NCI-H2081 treated with DMSO at 0.1 percent for 48 hours (cell line): ENCODE data around the gene ARPP19.
"Not testable (repeated sequence)": the region's sequence is repeated elsewhere in the genome, so short reads cannot be mapped to it uniquely, and the experiment has no call there.

Source experiments
- DNase-seq: peaks from one replicate; lab custom pipeline; 2025; lab: John Stamatoyannopoulos, UW

Gene ARPP19

GRCh38 chr15:52512869-52513268 lies 56.0 kb downstream of the ARPP19 start:
- not testable (repeated sequence) for DNase-seq

- no peak for DNase-seq
Measured at GRCh38 chr15:52511084-52511483, 57.7 kb downstream of the ARPP19 start.

DNA sequence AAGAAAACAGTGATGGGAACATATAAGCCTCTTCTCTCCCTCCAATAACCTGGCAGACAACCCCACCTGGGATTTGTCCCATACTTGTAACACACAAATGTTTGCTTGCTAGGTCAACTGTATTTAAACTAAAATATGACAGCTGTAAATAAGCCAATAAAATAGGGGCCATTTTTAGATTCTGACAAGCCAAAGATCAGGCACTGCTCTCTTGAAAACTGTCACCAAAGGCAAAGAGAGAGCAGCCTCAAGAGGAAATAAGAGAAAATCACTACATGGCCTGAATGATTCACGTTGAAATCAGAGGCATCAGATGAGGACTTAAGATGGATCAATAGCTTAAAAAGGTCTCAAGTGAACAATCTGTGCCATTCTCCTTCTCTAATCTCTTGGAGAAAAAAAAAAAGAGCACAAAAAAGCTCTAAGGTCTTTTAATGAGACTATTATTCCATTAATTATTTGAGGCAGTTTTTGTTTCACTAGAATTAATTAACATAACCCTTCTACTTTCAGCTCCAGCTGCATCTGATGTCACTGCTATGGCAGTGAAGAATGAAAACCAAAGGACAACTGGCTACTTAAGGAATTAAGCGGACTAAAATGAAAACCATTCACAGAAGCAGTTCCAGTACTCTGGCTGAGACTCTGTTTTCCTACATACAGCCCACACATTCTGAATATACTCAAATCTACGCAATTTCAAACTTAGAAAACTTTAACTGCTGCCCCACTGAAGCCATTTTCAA lies 59.2 kb downstream of the ARPP19 start:
- no peak for DNase-seq

DNA sequence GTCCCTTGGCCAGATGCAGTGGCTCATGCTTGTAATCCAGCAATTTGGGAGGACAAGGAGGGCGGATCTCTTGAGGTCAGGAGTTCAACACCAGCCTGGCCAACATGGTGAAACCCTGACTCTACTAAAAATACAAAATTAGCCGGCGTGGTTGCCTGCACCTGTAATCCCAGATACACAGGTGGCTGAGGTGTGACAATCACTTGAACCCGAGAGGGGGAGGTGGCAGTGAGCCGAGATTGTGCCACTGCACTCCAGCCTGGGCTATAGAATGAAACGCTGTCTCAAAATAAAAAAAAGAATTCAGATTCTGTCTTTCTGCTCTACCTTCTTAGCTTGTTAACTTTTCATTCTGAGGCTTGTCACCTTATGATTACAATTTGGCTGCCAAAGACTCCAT lies 62.3 kb downstream of the ARPP19 start:
- DNase-seq, result no peak

GRCh38 chr15:52505151-52505550 lies 63.7 kb downstream of the ARPP19 start:
- no peak for DNase-seq

DNA sequence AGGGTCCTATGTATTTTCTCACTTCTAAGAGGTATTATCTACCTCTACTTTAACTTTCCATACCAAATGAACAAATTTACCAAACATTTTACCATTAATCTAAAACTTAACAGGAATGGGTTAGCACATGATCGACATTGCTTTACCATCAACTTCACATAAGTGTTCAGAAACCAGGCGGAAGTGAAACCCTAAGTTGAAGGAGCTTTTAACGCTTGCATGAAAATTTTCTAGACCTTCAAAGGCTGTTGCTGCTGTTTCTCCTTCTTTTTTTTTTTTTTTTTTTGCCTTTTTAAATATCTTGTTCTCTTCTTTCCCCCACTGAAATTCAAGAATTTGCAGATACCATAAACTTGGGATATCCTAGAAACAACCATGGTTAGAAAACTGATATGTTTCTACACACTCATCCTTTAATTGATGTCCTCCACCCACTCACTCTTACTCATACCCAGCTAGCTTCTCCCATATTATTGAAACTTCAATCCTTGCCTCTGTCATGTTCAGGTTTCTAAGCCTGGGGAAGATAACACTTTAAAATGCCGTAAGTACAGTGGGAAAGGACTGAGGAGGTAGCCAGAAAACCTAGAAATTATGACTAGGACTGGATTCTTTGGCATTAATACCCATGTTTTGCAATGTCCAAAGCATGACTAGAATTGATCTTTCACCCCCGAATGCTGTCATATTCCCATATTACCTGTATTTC lies 64.9 kb downstream of the ARPP19 start:
- no peak for DNase-seq

DNA sequence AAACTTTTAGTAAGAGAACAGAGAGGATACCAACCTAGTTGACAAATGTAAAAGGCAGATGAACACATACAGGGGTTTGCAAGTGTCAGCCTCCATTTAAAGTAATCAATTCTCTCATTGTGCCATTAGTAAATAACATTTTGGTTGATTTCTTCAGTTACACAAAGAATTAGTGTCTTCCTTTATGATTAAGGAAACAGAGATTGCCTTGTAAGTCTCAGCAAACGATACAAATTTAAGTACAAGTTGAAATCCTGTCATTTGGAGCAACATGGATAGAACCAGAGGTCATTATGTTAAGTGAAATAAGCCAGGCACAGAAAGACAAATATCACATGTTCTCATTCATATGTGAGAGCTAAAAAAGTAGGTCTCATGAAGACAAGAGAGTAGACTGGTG lies 66.2 kb downstream of the ARPP19 start:
- DNase-seq, result no peak

- no peak for DNase-seq
Measured at GRCh38 chr15:52499506-52499905, 69.3 kb downstream of the ARPP19 start.

- DNase-seq, result no peak
Measured at GRCh38 chr15:52498706-52499105, 70.1 kb downstream of the ARPP19 start.
